Fibroblast of peridontal ligament (primary cell): ENCODE data around the gene PIK3R1.
"Not testable (repeated sequence)": the region's sequence is repeated elsewhere in the genome, so short reads cannot be mapped to it uniquely, and the experiment has no call there.

Source experiments
- DNase-seq: peaks from one replicate; pipeline ENCODE4 v3.0.0-alpha.2; 2010; ENCODE audit errors: extremely low read depth

PIK3R1 gene

DNA sequence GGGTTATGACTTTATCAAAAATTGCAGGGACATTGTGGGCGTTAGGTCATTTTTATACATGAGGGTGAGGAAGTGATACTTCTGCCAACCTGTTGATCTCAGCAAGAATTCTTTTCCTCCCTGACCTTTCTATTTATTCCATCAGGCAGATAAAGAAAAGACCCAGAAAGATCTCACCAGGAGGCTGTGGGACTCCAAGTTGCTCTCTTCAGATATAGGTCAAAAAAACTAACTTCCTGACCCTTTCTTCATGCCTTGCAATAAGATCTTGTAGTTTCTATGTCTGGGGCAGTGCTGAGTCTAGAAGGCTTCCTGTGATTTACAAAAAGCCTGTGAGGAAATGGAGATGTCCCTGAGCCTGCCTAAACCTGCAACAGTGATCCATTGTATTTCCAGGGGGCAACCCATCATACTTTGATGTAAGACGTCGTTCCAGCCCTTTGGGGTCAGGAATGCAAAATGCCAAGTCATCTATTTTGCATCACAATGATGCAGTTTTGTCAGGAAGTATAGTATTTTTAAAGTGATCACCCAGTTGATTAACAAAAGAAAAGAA is 22.0 kb upstream of the PIK3R1 start:
- no peak for DNase-seq

DNA sequence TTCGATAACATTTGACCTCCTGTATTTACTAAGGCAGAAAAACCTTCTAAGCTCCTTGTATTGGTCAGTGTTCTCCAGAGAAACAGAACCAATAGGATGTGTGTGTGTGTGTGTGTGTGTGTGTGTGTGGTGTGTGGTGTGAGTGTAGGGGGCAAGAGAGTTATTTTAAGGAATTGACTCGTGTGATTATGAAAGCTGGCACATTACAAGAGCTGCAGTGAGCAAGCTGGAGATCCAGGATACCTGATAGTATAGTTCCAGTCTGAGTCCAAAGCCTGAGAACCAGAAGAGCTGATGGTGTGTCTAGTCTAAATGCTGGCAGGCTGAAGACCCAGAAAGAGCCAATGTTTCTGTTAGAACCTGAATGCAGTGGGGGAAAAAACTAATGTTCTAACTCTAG is 21.2 kb upstream of the PIK3R1 start:
- no peak for DNase-seq

DNA sequence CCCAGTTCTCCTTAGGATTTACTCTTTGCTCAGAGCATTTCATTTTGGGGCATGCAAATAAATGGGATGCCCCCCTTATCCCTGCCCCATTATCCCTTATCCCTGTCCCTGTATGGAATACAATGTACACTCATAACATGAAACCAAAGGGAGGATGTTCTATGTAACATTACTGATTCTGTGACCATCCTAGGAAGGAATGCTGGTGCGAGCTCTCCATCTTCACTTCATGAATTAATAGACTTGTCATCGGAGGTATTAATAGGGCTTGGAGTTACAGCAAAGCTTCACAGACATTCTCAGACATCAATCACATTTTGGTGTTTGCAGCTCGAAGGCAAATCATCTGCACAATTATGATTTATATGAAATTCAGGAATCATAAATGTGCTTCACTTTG is 20.4 kb upstream of the PIK3R1 start:
- DNase-seq, result no peak

DNA sequence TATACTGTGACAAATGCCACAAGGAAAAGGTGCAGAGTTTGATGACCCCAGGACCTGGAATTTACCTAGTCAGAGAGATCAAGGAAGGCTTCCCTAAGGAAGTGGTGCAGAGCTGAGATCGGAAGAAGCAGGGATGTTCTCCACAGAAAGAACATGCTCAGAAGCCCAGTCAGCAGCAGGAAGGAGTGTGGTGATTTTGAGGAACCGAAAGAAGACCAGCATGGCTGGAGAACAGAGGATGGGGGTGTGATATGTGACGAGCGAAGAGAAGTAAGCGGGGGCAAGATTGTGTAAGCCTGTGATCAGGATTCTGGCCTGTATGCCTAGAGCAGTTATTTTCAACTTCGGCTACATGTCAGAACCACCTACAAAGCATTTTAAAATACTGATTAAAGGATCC is 18.7 kb upstream of the PIK3R1 start:
- DNase-seq, result no peak

DNA sequence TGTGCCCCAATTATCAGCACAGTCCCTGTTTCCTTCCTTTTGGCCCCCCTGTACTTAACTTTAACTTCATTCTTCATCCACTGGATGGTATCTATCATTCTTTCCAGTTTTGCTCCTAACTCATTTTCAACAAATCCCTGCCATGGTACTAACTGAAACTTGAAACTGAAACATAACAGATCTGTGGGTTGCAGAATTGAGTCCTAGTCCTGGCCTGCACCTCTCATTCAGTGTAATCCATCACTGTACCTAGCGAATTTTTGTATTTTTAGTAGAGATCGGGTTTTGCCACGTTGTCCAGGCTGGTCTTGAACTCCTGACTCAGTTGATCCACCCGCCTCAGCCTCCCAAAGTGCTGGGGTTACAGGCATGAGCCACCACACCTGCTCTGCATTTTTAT is 15.3 kb upstream of the PIK3R1 start:
- DNase-seq, result no peak

DNA sequence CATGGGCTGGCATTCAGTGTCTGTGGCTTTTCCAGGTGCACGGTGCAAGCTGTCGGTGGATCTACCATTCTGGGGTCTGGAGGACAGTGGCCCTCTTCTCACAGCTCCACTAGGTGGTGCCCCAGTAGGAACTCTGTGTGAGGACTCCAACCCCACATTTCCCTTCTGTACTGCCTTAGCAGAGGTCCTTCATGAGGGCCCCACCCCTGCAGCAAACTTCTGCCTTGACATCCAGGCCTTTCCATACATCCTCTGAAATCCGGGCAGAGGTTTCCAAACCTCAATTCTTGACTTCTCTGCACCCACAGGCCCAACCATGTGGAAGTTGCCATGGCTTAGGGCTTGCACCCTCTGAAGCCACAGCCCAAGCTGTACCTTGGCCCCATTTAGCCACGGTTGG is 4.9 kb upstream of the PIK3R1 start:
- DNase-seq, result not testable (repeated sequence)

DNA sequence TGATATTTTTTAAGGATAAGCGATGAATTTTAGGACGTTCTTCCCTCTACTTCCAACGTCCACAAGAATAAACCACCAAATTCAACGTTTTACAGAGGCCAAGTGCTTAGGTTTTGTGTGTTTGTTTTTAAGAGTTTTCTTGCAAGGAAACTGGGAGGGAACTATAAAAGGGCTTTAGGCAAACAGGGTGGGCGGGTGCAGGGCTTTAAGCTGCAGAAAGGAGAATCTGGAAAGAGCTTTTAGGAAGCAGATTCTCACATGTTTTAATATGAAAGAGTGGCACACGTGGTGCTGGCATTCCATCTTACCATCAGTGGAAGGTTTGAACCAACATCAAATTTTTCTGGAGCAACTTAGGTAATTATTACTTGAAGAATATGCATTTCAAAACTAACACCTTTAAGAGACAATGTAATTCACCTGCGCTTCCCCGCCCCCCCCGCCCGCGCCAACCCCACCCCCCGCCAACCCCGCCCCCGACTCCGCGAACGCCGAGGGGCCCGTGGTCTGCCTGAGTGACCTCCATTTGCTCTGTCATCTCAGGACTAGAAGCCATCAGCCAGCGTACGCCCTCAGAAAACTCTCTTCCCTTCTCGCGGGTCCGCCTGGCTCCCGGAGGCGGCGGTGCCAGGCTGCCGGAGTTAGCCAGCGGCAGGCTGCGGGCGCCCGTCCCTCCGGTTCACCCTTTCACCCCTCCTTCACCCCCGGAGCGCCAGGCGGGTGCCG is 911 bp upstream of the PIK3R1 start:
- DNase-seq, result peak; percentile 29

DNA sequence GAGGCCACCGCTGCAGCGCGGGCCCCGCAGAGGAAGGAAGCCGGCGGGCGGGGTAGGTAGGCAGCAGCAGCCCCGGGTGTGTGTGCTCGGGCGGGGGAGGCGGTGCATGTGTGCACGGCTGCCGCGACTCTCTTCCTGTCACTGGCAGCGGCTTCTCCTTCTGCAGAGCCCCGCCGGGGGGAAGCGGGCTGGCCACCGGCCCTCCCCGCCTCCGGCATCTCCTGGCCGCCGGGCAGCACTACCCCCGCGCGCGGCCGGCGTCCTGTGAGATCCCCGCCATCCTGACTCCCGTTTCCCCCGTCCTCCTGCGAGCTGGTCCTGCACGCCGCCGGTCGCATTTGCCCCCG is 315 bp downstream of the PIK3R1 start:
- DNase-seq, result no peak

DNA sequence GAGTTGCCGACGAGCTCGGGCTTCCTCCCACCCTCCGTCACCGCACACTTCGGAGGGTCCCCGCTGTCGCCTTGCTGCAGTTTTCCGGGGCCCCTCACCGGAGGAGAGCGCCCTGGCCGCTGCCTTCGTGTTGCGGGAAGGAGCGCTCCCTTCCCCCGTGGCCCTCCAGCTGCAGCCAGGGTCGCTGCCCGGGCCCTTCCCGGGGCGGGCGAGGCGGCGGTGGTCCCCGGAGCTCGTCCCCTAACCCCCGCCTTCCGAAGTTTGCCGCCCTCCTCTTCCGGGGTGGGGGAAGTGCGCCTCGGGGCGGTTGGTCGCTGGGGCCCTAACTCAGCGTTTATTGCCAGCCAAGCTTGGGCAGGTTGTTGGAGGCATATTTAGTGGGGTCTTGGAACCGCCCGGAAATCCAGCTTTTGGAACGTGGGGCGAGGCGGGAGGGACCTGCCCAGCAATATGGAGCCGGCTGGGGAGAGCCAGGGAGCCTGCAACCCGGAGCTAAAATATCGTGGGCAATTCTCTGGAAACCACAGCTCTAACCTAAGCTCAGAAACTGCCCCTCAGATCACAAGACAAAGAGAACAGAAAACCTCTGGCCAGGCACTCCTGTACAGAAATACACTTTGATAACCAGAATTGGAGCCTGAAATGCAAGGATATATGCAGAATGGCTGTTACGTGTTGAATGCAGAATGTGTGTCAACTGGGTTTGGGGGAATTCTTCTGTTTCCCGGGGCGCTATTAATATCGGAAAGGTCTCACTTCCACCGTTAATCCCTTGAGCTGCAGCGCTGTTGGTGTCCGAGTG is 890 bp downstream of the PIK3R1 start:
- DNase-seq, result peak; percentile 33

DNA sequence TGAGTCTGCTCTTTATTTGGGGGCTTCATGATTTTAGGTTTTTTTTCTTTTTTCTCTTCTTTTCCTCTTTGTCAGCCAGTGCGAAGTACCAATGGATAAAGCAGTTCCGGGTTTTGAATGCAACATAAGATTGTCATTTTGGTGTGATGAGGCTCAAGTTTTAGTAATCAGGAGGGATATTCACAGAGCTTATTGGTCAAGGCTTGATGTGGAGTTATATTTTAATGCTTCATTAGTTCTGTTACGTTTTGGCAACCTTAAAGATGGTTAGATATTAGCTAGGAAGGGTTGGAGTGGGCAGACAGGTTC is 1.4 kb downstream of the PIK3R1 start:
- DNase-seq, result peak; percentile 39

DNA sequence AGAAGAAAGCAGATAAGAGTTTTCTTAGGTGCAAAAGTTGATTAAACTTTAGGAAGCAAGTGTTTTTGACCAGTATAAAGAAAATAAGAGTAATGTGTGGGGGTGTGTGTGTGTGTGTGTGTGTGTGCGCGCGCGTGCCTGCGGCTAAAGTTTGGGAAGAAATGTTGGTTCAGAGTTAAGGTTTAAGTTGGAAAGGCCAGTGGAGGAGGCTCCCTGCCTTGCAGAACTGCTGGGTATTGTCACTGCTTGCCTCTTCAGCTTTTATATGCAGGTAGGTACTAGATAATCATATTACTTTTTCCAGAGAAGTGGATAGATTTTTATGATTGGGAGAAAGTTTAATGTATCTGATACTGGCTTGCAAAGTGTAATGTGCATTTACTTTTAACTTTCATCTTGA is 2.0 kb downstream of the PIK3R1 start:
- peak; percentile 41 for DNase-seq

DNA sequence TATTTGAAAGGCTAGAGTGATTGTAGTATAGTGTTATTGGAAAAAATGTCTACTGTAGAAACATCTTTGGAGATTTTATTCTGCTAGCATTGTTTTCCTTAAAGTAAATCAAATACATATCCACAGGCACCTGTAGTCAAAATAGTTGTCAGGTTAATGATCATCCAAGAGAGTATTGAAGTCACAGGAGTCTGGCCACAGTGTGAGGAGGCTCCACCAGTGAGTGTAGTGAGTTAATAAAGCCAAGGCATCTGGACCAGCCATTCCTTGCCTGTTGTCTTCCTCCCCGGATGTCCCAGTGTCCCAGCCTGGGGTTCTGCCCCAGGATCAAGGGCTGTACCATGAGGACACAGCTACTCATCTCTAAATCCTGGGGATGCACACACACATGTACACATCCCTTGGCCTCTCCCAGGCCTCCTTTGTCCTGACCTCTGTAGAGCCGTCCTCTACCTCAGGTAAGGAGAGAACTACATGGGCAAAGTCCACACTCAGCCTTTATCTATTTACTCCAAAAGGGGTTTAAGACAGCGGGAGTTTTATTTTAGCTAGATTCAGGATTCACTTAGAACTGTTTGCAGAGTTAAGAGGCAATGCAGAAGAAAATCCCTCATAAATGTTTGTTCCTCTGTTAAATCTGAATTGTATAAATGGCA is 3.7 kb downstream of the PIK3R1 start:
- DNase-seq, result no peak

DNA sequence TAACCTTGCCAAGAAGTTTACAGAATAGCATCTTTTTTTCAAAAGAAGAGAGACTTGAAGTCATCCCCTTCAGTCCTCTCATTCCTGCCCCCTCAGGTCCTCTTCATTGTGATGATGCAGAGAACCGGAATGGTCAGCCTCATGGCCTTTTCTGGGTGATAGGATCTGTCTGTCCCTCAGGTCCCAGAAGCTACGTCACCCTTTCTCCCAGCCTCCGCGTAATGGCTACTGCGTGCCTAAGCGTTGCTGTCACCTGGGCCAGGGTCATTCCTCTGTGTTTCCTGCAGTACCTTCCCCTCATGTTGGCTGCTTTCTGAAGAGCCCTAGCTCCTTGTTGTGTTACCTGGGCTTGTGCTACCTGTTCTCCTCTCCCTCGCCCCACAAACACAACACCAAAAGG is 4.7 kb downstream of the PIK3R1 start:
- no peak for DNase-seq

DNA sequence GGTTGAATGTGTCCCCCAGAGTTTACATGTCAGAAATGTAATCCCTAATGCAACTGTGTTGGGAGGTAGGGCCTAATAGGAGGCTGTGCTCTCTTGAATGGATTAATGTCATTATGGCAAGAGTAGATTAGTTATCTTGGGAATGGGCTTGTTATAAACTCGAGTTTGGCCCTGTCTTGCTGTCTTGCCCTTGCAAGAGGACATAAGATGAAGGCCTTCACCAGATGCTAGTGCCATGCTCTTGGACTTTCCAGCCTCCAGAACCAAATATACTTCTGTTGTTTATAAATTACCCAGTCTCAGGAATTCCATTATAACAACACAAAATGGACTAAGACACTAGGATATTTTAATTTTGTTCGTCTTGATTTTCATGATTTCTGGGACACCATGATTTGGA is 5.4 kb downstream of the PIK3R1 start:
- DNase-seq, result no peak

DNA sequence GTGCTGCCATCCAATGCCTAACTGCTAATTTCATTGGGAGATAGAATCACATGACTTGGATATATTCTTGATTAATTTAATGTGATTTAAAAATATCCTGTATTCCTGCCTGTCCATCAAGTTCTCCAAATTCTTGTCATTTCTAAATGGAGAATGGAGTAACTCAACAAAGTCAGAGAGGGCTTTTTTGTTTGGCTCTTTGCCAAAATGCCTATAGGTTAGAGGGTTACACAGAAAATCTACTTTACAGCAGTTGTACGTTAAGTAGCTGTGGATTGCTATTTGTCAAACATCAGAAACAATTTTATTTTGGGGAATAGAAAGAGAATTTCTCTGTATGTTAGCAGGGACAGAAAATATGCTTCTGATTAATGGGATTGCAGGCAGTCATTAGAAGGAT is 5.9 kb downstream of the PIK3R1 start:
- no peak for DNase-seq

DNA sequence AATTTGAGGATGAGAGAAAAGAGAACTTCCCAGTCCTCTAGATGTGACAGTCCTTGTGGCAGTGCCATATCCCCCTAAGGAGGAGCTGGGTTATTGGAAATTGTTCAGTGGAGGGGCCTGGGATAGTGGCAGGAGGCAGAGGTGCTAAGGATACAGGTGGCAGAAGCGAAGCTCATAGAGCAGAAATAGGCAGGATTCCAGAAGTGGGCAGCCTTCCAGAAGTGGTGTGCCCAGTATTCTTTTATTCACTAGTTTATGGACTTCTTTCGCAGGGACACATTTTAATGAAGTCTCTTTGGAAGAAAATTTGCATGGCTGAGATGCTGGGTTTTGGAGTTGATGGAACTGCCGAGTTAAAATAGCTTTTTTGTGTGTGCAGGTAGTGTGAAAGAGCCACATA is 6.8 kb downstream of the PIK3R1 start:
- DNase-seq, result no peak

DNA sequence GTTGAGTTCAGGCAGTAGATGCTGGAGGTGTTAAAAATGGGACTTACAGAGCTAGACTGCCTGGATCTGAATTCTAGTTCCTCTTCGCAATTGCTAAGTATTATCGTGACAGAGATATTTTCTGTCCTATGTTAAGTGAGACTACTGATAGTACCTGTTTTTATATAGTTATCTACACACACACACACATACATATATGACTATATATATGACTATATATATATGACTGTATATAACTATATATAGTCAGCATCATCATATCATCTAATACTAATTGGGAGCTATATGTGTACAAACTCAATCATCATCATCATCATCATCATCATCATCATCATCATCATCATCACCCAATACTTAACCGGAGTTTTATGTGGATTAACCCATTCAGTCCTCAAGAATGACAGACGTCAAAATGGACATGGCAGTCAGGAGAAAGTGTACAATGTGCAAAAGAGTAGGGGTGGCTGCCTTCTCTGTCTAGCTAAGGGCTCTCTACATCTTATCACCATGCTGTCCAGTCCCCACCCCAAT is 7.3 kb downstream of the PIK3R1 start:
- DNase-seq, result no peak

DNA sequence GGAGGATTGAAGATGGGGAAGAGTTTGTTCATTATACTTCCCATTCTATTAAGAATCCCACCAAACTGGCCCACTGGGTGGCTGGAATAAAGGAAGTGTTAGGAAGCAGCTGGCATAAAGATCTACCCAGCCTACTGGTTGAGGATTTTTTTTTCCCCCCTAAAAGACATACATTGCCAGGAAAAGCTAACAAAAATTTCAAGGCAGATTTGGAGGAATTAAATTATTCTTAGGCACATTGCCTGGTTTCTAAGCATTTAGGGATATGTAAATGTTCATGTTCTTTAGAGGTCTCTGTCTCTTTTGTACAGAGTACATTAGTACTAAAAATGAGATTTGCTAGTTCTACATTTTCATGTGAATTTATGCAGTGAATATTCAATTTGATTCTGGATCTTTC is 8.3 kb downstream of the PIK3R1 start:
- no peak for DNase-seq

DNA sequence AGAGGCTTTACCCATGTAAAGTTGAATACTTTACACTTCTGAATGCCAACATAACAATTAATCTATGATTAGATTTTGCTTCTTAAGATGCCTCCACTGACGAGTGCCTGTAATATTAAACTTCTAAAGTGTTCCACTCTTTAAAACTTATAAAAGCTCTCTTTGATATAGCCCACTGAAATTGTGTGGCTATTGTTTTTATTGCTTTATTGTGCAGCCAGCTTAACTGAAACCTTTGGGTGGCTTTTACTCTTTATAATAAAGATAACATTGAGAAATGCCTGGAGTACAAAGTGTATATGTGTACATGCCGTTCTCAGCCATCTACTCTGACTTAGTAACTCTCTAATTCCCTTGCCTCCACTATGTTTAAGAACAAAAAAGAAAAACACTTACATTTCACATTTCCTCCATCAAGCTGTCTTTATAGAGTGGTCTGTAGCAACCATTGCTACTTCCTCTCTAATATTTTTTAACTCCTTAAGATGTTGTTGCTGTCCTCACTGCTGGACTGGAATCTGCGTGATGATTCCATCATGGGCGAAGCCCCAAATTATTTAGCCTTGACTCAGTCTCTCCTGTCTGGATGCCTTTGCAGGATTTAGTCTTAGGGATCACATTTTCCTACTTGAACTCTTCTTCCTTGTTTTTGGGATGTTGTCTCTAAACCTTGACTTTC is 9.1 kb downstream of the PIK3R1 start:
- DNase-seq, result no peak

DNA sequence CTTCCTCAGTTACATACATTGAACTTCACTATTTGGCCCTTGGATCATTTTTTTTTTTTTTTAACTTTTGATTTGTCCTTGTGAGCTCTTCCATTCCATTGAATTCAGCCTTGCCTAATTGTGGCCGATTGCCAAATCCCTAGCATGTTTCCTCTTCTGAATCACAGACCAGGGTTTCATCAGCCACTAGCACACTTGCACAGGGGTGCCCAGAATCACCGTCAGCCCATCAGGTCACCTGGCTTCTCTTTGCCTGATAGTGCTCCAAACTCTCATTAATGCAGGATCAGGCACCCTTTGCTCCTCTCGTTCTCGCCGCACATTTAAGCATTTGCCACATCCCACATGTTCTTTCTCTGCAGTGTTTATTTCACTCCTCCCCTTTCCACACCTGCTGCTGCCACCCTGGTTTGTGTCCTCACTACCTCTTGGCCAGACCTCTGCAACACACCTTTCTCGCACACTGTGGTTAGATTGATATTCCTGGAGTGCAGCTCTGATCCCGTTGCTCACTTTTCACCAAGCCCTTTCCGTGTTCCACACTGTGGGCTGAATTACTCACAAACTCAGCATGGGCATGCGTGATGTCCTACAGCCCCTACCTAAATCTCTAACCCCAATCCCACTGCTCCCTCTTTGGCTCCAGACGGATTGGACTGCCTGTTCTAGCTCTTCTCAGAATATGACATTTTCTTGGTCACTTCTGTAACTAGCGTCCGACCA is 9.8 kb downstream of the PIK3R1 start:
- DNase-seq, result peak; percentile 83

DNA sequence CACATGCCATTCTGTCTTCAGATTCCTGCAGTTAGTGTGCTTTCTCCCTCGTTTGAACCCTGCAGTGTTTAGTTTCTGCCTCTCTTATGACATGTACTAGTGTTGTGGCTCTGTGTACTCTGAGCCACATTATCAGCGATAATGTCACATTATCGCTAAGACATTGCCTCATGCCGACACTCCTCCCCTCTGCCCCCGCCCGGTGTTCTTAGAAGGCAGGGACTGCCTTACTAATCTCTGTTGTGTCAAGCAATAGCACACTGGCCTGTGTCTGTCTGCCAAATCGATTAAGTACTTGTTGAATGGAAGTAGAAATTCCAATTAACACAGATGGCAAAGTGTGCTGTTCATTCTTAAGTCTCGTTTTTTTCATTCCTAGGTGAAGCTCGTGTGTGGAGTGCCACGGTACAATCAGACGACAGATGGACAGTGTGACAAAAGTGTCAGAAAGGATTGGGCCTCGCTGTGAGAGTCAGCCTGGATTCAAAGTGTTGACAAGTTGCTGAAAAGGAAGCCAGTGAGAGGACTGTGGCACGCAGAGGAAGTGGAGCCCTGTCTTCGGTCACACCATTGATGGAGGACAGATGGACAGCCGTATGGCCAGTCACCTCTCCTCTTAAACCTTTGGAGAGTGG is 10.5 kb downstream of the PIK3R1 start:
- no peak for DNase-seq
